ENCODE results near the gene PTPN22.

Gene PTPN22

GRCh38 chr1:113912594-113913311, 41.2 kb upstream of the PTPN22 start:
- no peak for DNase-seq (ENCODE audit: low read depth)

GRCh38 chr1:113905435-113905861, 33.9 kb upstream of the PTPN22 start:
- no peak for TF ChIP-seq CTCF (IDR thresholded peaks at IDR 0.05; ENCODE audit: low read depth, low read length, missing control alignments)
- H3K4me3 ChIP-seq (ENCODE audit: low read depth, low read length): peak overlapping the region; percentile 82
- in situ Hi-C loops (cut with HindIII; ENCODE audit: low sequenced_read_pairs): no loop called here
- DNase-seq (ENCODE audit: low read depth): no peak

More at GRCh38 chr1:113912594-113913311, 41.2 kb upstream of the PTPN22 start:
- in situ Hi-C loops (cut with HindIII; ENCODE audit: low sequenced_read_pairs): no loop called here
- no peak overlapping the region for H3K4me3 ChIP-seq (ENCODE audit: low read depth, low read length)
- TF ChIP-seq CTCF (IDR thresholded peaks at IDR 0.05; ENCODE audit: low read depth, low read length, missing control alignments): no peak

- in situ Hi-C loops (cut with HindIII; ENCODE audit: low sequenced_read_pairs): no loop called here
- peak within 1 kb of the TSS; percentile 82 for H3K4me3 ChIP-seq (ENCODE audit: low read depth, low read length)
- peak; percentile 100 for DNase-seq (ENCODE audit: low read depth)
- peak; percentile 59 for TF ChIP-seq CTCF (IDR thresholded peaks at IDR 0.05; ENCODE audit: low read depth, low read length, missing control alignments)
Observed at GRCh38 chr1:113904674-113905434, 33.3 kb upstream of the PTPN22 start, which contains the start of the genes AP4B1 and DCLRE1B. Gene AP4B1, minus strand, starts transcription at chr1:113904799. Its CDS starts 82 bp downstream, at chr1:113904717. Gene DCLRE1B, plus strand, starts transcription at chr1:113905326. Its CDS starts 261 bp downstream, at chr1:113905587.

GRCh38 chr1:113904293-113904673, 32.8 kb upstream of the PTPN22 start:
- peak overlapping the region; percentile 82 for H3K4me3 ChIP-seq (ENCODE audit: low read depth, low read length)
- DNase-seq (ENCODE audit: low read depth): no peak
- in situ Hi-C loops (cut with HindIII; ENCODE audit: low sequenced_read_pairs): no loop called here
- TF ChIP-seq CTCF (IDR thresholded peaks at IDR 0.05; ENCODE audit: low read depth, low read length, missing control alignments): no peak

- in situ Hi-C loops (cut with HindIII; ENCODE audit: low sequenced_read_pairs): no loop called here
- no peak for DNase-seq (ENCODE audit: low read depth)
- peak overlapping the region; percentile 82 for H3K4me3 ChIP-seq (ENCODE audit: low read depth, low read length)
Observed at GRCh38 chr1:113903501-113904292, 32.2 kb upstream of the PTPN22 start.

More at GRCh38 chr1:113903501-113904292, 32.2 kb upstream of the PTPN22 start:
- no peak for TF ChIP-seq CTCF (IDR thresholded peaks at IDR 0.05; ENCODE audit: low read depth, low read length, missing control alignments)
